ENCODE measurements around the gene SLC25A2.

SLC25A2 gene

GRCh38 chr5:141258464-141258863 lies 45.4 kb downstream of the SLC25A2 start:
- no peak overlapping the region for H3K4me3 Mint-ChIP-seq
- no peaks in the 10 kb centered on the region for H3K4me1 Mint-ChIP-seq (ENCODE audit: low read depth)
- H3K27ac Mint-ChIP-seq: no peak overlapping the region
- no peaks in the 10 kb centered on the region for H3K36me3 Mint-ChIP-seq (ENCODE audit: low read depth)
- H3K9me3 Mint-ChIP-seq: peaks cover 77% of the 10 kb centered on the region
- H3K27me3 Mint-ChIP-seq (ENCODE audit: low read depth): no peaks in the 10 kb centered on the region

Data from T-helper 1 cell treated with Interleukin-12 subunit alpha and Interleukin-12 subunit beta and Interleukin-4 antibody, amounts not matched to agents 30 μg/mL and 1 μg/mL, for 36 hours (primary cell).